Heart left ventricle (tissue), 13 donors: Measurements from ENCODE around the gene TEKTIP1.

ENCODE experiments used
- POLR2A ChIP-seq, 2 donors: fragments of 450-650 bp; IDR thresholded peaks; one replicate each; pipeline ENCODE4 v1.6.1; 2017; ENCODE audit warnings: antibody characterized with exemption in 2 of 2, mild to moderate bottlenecking in 2 of 2, moderate library complexity in 2 of 2
- TF ChIP-seq, protein P1 (sequence below), 12 donors: fragments of 200-600 bp; sonication (generic) in 4 of 12; IDR thresholded peaks; one replicate each; pipeline versions ENCODE4 v1.5.0 to v1.8.0; 2018 to 2022; ENCODE audit warnings: antibody characterized with exemption in 12 of 12, mild to moderate bottlenecking in 5 of 12
- donor health status: ischemic (EF 13 %, LVEDD 7.1; RV severe dilation, severe dysfunction).
- donor health status: DM: no; HTN: yes; CAD: no.
- donor health status: DM: no; HTN: no; CAD: no.
- donor health status: ischemic (EF 25% LVEDD 6.9; RV normal size, moderate dysfunction).
- donor health status: ischemic (EF 25% LVEDD 5.7; RV mildly dilated, moderate dysfunction).
- donor health status: ischemic (EF 35%, LVEDD 5.7; RV mildly dilated, moderate dysfunction).
- donor health status: nonischemic (EF 11% LVEDD 7.7; RV severe dilation, severe dysfunction).
- donor health status: DM: yes; HTN: yes; CAD: no.
- donor health status: PGD.
- donor health status: ischemic (EF 29% LVEDD 5.4; RV normal size, mild dysfunction).
- donor health status: nonischemic (EF 23%, LVEDD 6.1; RV moderate dilation, normal function).

DNA sequence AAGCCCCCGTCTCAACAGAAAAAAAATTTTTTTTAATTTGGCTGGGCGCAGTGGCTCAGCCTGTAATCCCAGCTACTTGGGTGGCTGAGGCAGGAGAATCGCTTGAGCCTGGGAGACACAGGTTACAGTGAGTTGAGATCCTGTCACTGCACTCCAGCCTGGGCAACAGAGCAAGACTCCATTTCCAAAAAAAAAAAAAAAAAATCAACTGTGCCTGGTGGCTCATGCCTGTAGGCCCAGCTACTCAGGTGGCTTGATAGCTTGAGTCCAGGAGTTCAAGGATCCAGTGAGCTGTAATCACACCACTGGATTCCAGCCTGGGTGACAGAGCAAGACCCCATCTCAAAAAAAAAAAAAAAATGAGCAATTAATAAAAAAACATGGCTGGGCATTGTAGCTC, 37.2 kb upstream of the TEKTIP1 start:
- TF ChIP-seq, protein P1, sequence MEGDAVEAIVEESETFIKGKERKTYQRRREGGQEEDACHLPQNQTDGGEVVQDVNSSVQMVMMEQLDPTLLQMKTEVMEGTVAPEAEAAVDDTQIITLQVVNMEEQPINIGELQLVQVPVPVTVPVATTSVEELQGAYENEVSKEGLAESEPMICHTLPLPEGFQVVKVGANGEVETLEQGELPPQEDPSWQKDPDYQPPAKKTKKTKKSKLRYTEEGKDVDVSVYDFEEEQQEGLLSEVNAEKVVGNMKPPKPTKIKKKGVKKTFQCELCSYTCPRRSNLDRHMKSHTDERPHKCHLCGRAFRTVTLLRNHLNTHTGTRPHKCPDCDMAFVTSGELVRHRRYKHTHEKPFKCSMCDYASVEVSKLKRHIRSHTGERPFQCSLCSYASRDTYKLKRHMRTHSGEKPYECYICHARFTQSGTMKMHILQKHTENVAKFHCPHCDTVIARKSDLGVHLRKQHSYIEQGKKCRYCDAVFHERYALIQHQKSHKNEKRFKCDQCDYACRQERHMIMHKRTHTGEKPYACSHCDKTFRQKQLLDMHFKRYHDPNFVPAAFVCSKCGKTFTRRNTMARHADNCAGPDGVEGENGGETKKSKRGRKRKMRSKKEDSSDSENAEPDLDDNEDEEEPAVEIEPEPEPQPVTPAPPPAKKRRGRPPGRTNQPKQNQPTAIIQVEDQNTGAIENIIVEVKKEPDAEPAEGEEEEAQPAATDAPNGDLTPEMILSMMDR (IDR thresholded peaks at IDR 0.05), result no peak
- TF ChIP-seq POLR2A (IDR thresholded peaks at IDR 0.05), result no peak
